HG03565 (cell line): ENCODE results near the gene TMEM126A.
A peak's percentile ranks its signal among the peaks of the same experiment; 100 is the strongest.

ENCODE experiments used
- ATAC-seq: cut with Tn5 transposase; IDR thresholded peaks from one replicate; pipeline ENCODE4 v1.9.1; 2021; ENCODE audit warnings: mild to moderate bottlenecking, moderate library complexity; ENCODE audit not compliant: unreplicated experiment

The TMEM126A gene

DNA sequence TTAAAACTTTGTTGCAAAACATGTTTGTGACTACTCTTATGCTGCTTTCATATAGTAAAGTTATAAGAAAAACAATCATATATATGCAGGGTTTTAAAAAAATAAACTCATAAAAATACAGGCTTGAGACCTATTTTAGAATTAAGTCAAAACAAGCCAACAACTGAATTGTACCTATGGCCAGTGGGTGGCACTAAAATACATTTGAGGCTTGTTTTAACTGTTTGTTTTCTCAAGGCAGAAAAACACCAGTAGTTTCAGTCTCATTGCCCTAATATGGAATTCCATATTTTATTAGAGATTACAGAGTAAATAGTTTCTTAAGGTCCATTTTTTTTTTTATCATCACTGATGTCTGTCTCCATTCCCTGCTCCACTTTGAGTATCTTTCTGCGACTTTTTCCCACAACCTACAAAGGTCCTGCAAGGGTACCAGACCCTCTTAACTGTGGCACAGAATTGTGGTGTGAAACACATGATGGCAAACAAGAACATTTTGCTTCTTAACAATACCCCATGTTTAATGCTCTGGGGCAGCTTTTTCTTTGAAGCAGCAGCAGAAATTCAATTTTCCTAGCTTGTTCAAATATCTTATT, 46.7 kb downstream of the TMEM126A start:
- peak; percentile 47 for ATAC-seq

DNA sequence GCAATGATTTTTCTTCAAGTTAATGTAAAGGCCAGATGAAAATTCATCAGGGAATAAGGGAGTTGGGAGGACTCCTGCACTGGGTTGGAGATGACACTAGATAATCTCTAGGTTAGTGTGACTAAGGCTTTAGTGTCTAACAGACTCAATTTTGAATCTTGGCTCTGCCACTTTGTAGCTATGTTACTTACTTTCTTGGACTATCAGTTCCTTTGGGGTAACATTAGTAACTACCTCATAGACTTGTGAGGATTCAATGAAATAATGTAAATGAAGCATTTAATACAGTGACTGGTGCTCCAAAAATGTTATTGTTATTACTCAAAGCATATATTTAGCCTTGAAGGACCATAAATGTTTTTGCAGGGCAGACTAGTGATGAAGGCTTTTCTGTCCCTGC, 47.8 kb downstream of the TMEM126A start:
- ATAC-seq = no peak

DNA sequence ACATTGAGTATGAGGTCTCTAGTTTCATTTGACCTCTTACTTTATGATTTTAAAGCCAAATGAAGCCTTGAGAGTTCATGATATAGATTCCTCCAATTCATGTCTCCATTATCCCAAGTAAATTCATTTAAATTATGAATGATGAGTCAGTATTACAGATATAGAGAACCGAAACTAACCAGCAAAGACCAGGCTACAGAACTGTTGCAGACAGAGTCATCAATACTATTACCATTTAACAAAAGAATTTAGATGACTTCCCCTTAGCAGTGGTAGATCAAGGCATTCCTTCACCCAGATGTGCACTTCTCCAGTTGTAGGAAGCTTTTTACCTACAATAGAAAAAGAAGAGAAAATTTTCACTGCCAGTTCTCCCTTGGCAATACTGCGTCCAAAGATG, 50.0 kb downstream of the TMEM126A start:
- ATAC-seq = no peak

DNA sequence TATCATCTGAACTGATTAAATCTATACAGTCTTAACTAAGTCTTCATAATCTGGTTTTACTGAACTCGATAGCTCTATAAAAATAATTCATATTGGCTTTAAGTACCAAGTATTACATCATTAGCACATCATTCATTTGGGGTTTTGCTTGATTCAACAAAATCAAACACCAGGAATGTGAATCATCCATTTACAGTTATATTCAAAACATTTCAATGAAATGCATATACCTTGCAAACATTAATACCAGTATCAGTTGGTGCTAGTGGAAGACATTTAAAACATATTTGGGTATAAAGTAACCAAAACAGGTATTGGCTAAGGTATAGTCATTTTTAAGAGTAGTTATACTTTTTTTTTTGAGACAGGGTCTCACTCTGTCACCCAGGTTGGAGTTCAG, 50.4 kb downstream of the TMEM126A start:
- ATAC-seq = no peak

DNA sequence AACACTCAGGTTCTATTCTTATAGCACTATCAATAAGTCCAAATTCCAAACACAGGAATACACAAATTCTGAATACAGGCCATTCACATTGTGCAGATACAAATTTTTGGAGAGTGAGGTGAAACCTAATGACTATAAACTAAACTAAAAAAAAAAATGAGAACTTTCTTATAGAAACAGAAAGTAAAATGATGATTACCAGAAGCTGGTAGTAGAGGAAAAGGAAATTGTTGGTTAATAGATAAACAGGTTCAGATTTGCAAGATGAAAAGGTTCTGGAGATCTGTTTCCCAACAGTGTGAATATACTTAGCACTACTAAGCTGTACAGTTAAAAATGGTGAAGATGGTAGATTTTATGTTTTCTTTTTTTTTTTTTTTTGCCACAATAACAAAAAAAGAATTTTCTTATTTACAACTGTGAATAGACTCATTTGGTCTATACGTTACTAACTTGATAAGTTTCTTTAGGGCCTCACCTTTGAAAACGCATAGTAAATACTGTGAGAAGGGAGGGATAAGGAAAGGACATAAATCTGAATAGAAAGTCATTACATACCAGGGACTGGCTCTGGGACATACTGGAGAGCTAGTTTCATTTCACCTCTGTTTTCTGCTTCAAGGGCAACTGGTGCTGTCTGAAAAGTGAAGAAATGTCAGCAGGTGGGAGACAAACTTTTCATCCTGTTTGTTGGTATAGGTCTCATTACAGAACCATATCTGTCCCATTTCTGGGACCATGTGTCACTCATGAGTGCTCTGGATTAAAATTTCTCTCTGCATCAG, 52.4 kb downstream of the TMEM126A start:
- ATAC-seq = peak; percentile 93

DNA sequence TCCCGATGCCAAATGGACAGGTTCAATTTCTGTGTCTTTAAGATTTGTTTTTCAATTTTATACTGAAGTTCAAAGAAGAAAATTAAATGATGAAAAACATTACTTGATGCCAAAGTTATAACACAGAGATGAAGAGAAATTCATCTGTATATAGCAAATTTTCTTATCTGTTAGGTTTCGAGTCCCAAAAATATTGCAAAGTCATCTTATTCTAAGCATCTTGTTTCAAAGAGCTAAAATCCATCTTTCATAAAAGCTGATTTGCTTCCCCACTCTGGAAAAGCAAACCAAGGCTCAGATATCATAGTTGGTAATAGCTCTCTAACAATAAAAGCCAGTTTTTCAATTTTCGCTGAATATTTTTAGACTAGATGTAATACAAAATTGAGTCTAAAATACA, 57.2 kb downstream of the TMEM126A start:
- ATAC-seq = no peak

DNA sequence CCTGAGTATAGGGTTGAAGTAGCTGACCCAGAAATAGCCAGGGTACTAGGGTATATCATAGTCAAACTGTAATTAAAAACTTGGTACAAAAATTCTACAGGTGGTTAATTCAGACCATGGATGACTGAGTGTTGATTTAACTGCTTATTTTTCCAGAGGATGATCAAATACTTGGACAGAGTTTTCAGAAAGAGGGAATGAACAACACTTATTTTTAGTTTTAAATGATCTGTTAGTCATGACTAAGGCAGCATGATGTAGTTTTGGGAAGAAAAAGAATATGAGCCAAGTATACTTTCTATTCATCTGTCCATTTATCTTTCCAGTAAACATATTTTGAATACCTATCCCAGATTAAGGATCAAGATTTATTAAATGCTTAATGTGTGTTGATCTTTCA, 58.0 kb downstream of the TMEM126A start:
- ATAC-seq = no peak
